Mesenchymal stem cell (in vitro differentiated cells and primary cell): ENCODE results near the gene CCDC24.

Experiments used
- DNase-seq: peaks from one replicate; pipeline ENCODE4 v3.0.0-alpha.2; 2013
- H2AFZ ChIP-seq: one replicate; pipeline ENCODE4 v1.6.1; 2013; ENCODE audit warnings: low read depth, mild to moderate bottlenecking, control low read depth, inconsistent platforms, low read length, moderate library complexity
- H2AK5ac ChIP-seq: 2 replicates; pipeline ENCODE4 v1.6.1; 2013; ENCODE audit warnings: low read length, moderate library complexity, mild to moderate bottlenecking, inconsistent platforms; ENCODE audit not compliant: severe bottlenecking
- H2BK120ac ChIP-seq: one replicate; pipeline ENCODE4 v1.6.1; 2013; ENCODE audit warnings: low read depth, mild to moderate bottlenecking, inconsistent platforms, low read length, moderate library complexity
- H2BK12ac ChIP-seq, 2 experiments: one replicate each; pipeline ENCODE4 v1.6.1; 2013; ENCODE audit warnings: inconsistent platforms in 2 of 2, low read length in 2 of 2, mild to moderate bottlenecking in 2 of 2, moderate library complexity in 2 of 2, control low read depth in 1 of 2
- H2BK15ac ChIP-seq: one replicate; pipeline ENCODE4 v1.6.1; 2013; ENCODE audit warnings: mild to moderate bottlenecking, low read depth, inconsistent platforms; ENCODE audit not compliant: poor library complexity, severe bottlenecking
- H2BK5ac ChIP-seq: 2 replicates; pipeline ENCODE4 v1.6.1; 2013; ENCODE audit warnings: low read depth, mild to moderate bottlenecking, low read length, control low read depth, inconsistent platforms; ENCODE audit not compliant: poor library complexity, severe bottlenecking
- H3K14ac ChIP-seq, 2 experiments: one replicate each; pipeline ENCODE4 v1.6.1; 2013; ENCODE audit warnings: inconsistent platforms in 2 of 2, low read length in 2 of 2, control low read depth in 1 of 2, mild to moderate bottlenecking in 1 of 2, moderate library complexity in 1 of 2
- H3K18ac ChIP-seq, 2 experiments: one replicate each; pipeline ENCODE4 v1.6.1; 2013; ENCODE audit warnings: inconsistent platforms in 2 of 2, low read length in 2 of 2, control low read depth in 1 of 2, low read depth in 1 of 2, mild to moderate bottlenecking in 1 of 2
- H3K23ac ChIP-seq, 2 experiments: one replicate each; pipeline ENCODE4 v1.6.1; 2013; ENCODE audit warnings: inconsistent platforms in 2 of 2, low read length in 2 of 2, mild to moderate bottlenecking in 2 of 2, moderate library complexity in 2 of 2, control low read depth in 1 of 2
- H3K27ac ChIP-seq: 2 replicates; pipeline ENCODE4 v1.5.1; 2013; ENCODE audit warnings: mild to moderate bottlenecking, moderate library complexity, low read length, control low read depth, inconsistent platforms; ENCODE audit not compliant: poor library complexity, severe bottlenecking
- H3K27me3 ChIP-seq, 2 experiments: 2 replicates each; pipeline versions ENCODE4 v1.6.1 to v1.7.0; 2013; ENCODE audit warnings: low read length in 2 of 2, mild to moderate bottlenecking in 2 of 2, moderate library complexity in 2 of 2, control low read depth in 1 of 2, inconsistent platforms in 1 of 2; ENCODE audit not compliant: control insufficient read depth in 1 of 2, insufficient read depth in 1 of 2
- H3K36me3 ChIP-seq, 2 experiments: 2 replicates each; pipeline versions ENCODE4 v1.6.1 to v1.7.0; 2013; ENCODE audit warnings: low read length in 2 of 2, control low read depth in 1 of 2, inconsistent platforms in 1 of 2, low read depth in 1 of 2, mild to moderate bottlenecking in 1 of 2; ENCODE audit not compliant: insufficient read depth in 2 of 2, control insufficient read depth in 1 of 2
- H3K4ac ChIP-seq, 2 experiments: one replicate each; pipeline ENCODE4 v1.6.1; 2013; ENCODE audit warnings: inconsistent platforms in 2 of 2, low read length in 2 of 2, mild to moderate bottlenecking in 2 of 2, moderate library complexity in 2 of 2, control low read depth in 1 of 2, low read depth in 1 of 2
- H3K4me1 ChIP-seq: 2 replicates; pipeline ENCODE4 v1.6.1; 2013; ENCODE audit warnings: low read depth, low read length, control low read depth; ENCODE audit not compliant: control insufficient read depth, insufficient read depth
- H3K4me2 ChIP-seq: 2 replicates; pipeline ENCODE4 v1.6.1; 2013; ENCODE audit warnings: low read length, mild to moderate bottlenecking, inconsistent platforms; ENCODE audit not compliant: poor library complexity, severe bottlenecking
- H3K4me3 ChIP-seq, 2 experiments: 2 replicates each; pipeline versions ENCODE4 v1.5.1 to v1.7.0; 2013; ENCODE audit warnings: low read length in 2 of 2, mild to moderate bottlenecking in 2 of 2, control low read depth in 1 of 2, low read depth in 1 of 2; ENCODE audit not compliant: insufficient read depth in 1 of 2
- H3K79me1 ChIP-seq: replicated peaks from 2 replicates; pipeline ENCODE4 v1.6.1; 2013; ENCODE audit warnings: mild to moderate bottlenecking, control low read depth, low read length, inconsistent platforms; ENCODE audit not compliant: poor library complexity, severe bottlenecking
- H3K9ac ChIP-seq: 2 replicates; pipeline ENCODE4 v1.7.0; 2013; ENCODE audit warnings: mild to moderate bottlenecking, low read length, moderate library complexity
- H3K9me3 ChIP-seq: 2 replicates; pipeline ENCODE4 v1.7.0; 2013; ENCODE audit warnings: mild to moderate bottlenecking, low read length; ENCODE audit not compliant: control insufficient read depth
- H4K8ac ChIP-seq: one replicate; pipeline ENCODE4 v1.6.1; 2013; ENCODE audit warnings: inconsistent platforms, mild to moderate bottlenecking, low read length, moderate library complexity
- H4K91ac ChIP-seq: one replicate; pipeline ENCODE4 v1.6.1; 2013; ENCODE audit warnings: mild to moderate bottlenecking, low read length, inconsistent platforms
- WGBS: methylation state at CpG from one replicate; pipeline ENCODE4 v1.1.7; 2013; ENCODE audit warnings: mixed read lengths; 5-methylcytosine and 5-hydroxymethylcytosine counted together

The CCDC24 gene

DNA sequence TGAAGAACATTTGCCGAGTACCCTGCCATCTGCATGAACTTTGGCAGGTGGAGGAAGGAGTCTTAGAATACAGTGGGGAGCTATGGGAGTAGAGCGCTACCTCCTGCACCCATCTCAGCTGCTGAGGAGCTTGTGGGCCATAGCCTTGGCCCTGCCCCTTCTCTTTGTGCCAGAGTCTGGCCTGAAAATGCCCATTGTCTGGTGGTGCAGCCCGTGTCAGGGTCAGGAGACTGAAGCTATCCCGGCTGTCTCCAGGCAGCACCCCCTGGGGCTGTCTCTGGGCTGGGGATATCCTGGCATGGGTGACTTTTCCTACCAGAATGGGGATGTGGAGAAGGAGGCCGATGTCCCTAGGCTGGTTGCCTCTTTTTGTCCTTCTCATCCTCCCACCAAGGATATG lies 37.4 kb upstream of the CCDC24 start:
- H2BK15ac ChIP-seq = no peak overlapping the region
- H2AK5ac ChIP-seq = no peak overlapping the region
- H3K4me2 ChIP-seq = no peak overlapping the region
- H3K4me1 ChIP-seq = peaks cover 9% of the 10 kb centered on the region
- no peak overlapping the region for H4K91ac ChIP-seq
- no peak overlapping the region for H2BK120ac ChIP-seq
- no peak overlapping the region for H3K27ac ChIP-seq
- H3K27me3 ChIP-seq = no peaks in the 10 kb centered on the region
- H3K9ac ChIP-seq = no peak overlapping the region
- H3K79me1 ChIP-seq = peaks cover 30% of the 10 kb centered on the region
- no peak overlapping the region for H3K23ac ChIP-seq
- no peak overlapping the region for H2BK5ac ChIP-seq
- H4K8ac ChIP-seq = no peak overlapping the region
- H3K9me3 ChIP-seq = no peaks in the 10 kb centered on the region
- peaks cover 43 to 52% of the 10 kb centered on the region in 2 experiments for H3K36me3 ChIP-seq
- no peak for DNase-seq
- no peak overlapping the region for H3K4ac ChIP-seq
- H2AFZ ChIP-seq = no peak overlapping the region
- no peak overlapping the region for H3K18ac ChIP-seq
- H3K14ac ChIP-seq = no peak overlapping the region
- no peak overlapping the region for H2BK12ac ChIP-seq
- 85% methylated on average over 5 of the region's 5 CpGs for WGBS
- no peak overlapping the region for H3K4me3 ChIP-seq

GRCh38 chr1:43956234-43956633 lies 35.2 kb upstream of the CCDC24 start:
- no peak for DNase-seq
- no peak overlapping the region for H2BK12ac ChIP-seq
- no peak overlapping the region for H3K14ac ChIP-seq
- peaks cover 51 to 56% of the 10 kb centered on the region in 2 experiments for H3K36me3 ChIP-seq
- no peak overlapping the region for H3K27ac ChIP-seq
- no peak overlapping the region for H2BK120ac ChIP-seq
- no peaks in the 10 kb centered on the region for H3K27me3 ChIP-seq
- no peak overlapping the region for H3K9ac ChIP-seq
- no peak overlapping the region for H3K23ac ChIP-seq
- no peaks in the 10 kb centered on the region for H3K9me3 ChIP-seq
- H2AK5ac ChIP-seq = no peak overlapping the region
- no peak overlapping the region for H3K18ac ChIP-seq
- no peak overlapping the region for H2BK15ac ChIP-seq
- H3K4me2 ChIP-seq = no peak overlapping the region
- peaks cover 21% of the 10 kb centered on the region for H3K79me1 ChIP-seq
- no peak overlapping the region for H4K91ac ChIP-seq
- no peak overlapping the region for H2AFZ ChIP-seq
- H3K4ac ChIP-seq = no peak overlapping the region
- peaks cover 1% of the 10 kb centered on the region for H3K4me1 ChIP-seq
- over 99% methylated on average over 7 of the region's 8 CpGs for WGBS
- H4K8ac ChIP-seq = no peak overlapping the region
- H3K4me3 ChIP-seq = no peak overlapping the region
- H2BK5ac ChIP-seq = no peak overlapping the region

GRCh38 chr1:43957407-43958040 lies 33.9 kb upstream of the CCDC24 start:
- Histone ChIP-seq H3K79me1 (peaks cover 21% of the 10 kb centered on the region), H2BK12ac (no peak overlapping the region), H3K18ac (no peak overlapping the region), H4K8ac (no peak overlapping the region), H3K4ac (no peak overlapping the region), H4K91ac (no peak overlapping the region), H3K23ac (no peak overlapping the region), H3K36me3 (peaks cover 61 to 69% of the 10 kb centered on the region in 2 experiments), H3K9me3 (no peaks in the 10 kb centered on the region), H3K4me2 (no peak overlapping the region), H3K27ac (no peak overlapping the region), H2BK15ac (no peak overlapping the region), H2BK120ac (no peak overlapping the region), H3K4me1 (peaks cover 1% of the 10 kb centered on the region), H3K27me3 (no peaks in the 10 kb centered on the region), H3K9ac (no peak overlapping the region), H2BK5ac (no peak overlapping the region), H2AFZ (no peak overlapping the region), H3K14ac (no peak overlapping the region), H2AK5ac (no peak overlapping the region), H3K4me3 (no peak overlapping the region)
- no peak for DNase-seq
- WGBS = 98% methylated on average over 7 of the region's 7 CpGs

DNA sequence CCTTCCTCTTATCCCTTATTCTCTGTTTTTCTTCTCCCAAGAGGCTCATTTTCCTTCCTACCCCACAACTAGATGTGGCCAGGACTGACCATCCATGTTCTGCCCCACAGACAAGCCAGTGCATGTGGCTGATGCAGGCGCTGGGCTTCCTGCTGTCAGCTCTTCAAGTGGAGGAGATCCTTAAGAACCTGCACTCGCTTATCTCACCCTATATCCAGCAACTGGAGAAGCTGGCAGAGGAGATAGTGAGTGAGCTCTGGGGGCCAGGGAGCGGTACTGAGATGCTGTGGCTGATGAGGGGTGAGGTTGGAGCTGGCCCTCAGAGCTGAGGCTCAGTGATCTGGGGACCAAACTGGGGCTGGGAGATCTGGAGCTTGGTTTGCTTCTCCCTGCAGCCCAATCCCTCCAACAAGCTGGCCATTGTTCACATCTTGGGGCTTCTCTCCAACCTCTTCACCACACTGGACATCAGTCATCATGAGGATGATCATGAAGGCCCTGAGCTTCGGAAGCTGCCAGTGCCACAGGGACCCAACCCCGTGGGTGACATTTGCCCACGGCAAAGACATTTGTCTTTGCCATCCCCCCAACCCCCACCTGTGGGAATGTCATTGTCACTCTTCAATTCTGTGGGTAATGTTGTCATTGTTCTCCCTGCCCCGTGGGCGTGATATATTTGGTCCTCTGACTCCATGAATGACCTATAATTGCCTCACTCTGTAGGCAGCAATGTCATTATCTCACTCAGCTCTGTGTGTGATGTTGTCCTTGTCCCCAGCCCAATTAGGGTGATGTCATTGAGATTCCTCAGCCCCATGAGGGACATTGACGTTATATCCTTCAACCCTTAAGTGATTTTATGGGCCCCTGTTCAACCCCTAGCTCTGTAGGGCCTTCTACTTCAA lies 32.8 kb upstream of the CCDC24 start:
- WGBS = 92% methylated on average over 8 of the region's 9 CpGs
- H3K18ac ChIP-seq = no peak overlapping the region
- H4K91ac ChIP-seq = no peak overlapping the region
- H3K4me1 ChIP-seq = no peaks in the 10 kb centered on the region
- H3K4me3 ChIP-seq = no peak overlapping the region
- no peak overlapping the region for H2BK12ac ChIP-seq
- H3K79me1 ChIP-seq = peaks cover 14% of the 10 kb centered on the region
- DNase-seq = no peak
- no peaks in the 10 kb centered on the region for H3K9me3 ChIP-seq
- peaks cover 61 to 80% of the 10 kb centered on the region in 2 experiments for H3K36me3 ChIP-seq
- H2BK5ac ChIP-seq = no peak overlapping the region
- no peak overlapping the region for H3K27ac ChIP-seq
- no peak overlapping the region for H2AK5ac ChIP-seq
- no peak overlapping the region for H3K14ac ChIP-seq
- H2BK120ac ChIP-seq = no peak overlapping the region
- no peak overlapping the region for H3K4me2 ChIP-seq
- no peak overlapping the region for H3K9ac ChIP-seq
- no peak overlapping the region for H3K23ac ChIP-seq
- no peak overlapping the region for H2BK15ac ChIP-seq
- no peak overlapping the region for H3K4ac ChIP-seq
- no peak overlapping the region for H2AFZ ChIP-seq
- no peak overlapping the region for H4K8ac ChIP-seq
- no peaks in the 10 kb centered on the region for H3K27me3 ChIP-seq
